HL-60/S4 treated with phorbol 12-myristate 13-acetate at 8.2 ng/mL for 4 days and 3 days (cell line): ENCODE data around the gene DEFB132.
"Not testable (repeated sequence)": the region's sequence is repeated elsewhere in the genome, so short reads cannot be mapped to it uniquely, and the experiment has no call there.

Experiments
- in situ Hi-C: fragments of 300-500 bp; cut with MboI; formaldehyde crosslinking; loops from 2 replicates; pipeline ENCODE4 v1.15.0; 2022; ENCODE audit warnings: low sequenced_read_pairs

Gene DEFB132

DNA sequence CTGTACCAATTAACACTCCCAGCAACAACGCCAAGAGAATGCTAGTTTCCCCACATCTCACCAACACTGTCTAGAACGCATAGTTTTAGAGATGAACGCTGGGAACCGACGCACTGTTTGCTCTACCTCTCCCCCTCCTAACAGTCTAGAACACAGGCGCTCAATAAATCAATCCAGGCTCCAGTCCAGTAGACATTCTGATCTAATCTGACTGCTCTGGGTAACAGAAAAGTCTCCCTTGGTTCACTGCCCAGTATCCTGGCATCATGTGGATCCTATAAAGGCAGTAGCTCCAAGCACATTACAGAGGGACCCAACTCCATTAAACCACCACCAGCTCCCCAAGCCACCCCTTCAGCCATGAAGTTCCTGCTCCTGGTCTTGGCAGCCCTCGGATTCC is at the start of gene DEFB132:
Gene DEFB132 (plus strand): TSS at position 306 of the 400 bp plus-strand sequence. CDS start 55 bp downstream, at position 361.
- in situ Hi-C loops, result no loop called here

- in situ Hi-C loops, result no loop called here
These were observed 48.5 kb upstream of the DEFB132 start for GRCh38 chr20:208942-209566.

DNA sequence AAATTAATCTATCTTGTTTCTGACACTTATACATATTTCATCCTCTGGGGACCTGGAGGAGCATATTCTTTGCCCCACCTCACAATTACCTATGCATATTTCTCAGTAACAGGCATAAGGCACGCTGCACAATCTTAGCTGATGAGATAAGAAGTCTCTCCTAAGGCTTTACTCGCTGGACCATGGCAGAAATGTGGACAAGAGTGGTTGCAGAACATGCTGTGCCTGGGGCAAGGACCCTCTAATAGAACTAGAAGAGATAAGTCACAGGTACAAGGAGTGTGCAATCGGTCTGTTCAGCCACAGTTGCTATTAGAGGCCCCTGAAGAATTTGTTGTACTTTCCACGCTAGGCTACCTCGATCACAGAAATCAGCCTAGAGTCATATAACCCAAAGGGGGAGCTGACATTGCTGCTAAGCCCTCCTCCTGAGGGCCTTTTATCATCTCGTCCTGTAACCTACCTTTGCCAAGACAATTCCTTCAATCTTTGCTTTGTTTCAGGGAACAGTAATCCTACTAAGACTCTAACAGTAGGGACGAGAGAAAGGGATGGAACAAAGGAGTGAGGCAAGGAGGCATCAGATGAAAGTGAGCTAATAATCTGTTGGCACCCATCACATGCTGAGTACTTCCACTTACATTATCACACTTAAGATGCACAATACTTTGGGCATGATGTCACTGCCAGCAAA is 46.6 kb upstream of the DEFB132 start:
- in situ Hi-C loops, result no loop called here

DNA sequence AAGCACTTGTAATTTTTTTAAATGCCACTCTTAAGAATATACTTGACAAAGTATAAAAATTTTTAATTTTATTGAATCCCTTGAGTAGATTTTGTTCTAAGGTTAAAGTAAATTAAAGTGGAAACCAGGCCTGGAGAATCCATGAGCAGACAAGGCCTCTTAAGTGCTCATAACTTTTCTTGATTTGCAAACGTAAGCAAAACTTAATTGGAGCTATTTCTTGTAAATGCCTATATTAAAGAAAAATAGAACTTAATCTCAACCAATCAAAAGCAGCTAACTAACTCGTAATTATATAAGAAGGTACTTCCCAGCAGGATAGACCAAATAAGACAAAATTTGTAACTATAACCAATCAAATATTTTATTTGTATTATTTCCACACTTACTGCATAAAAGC is 43.1 kb upstream of the DEFB132 start:
- in situ Hi-C loops, result no loop called here

GRCh38 chr20:215796-216195 is 41.7 kb upstream of the DEFB132 start:
- in situ Hi-C loops, result no loop called here

GRCh38 chr20:217266-217665 is 40.3 kb upstream of the DEFB132 start:
- in situ Hi-C loops, result no loop called here

- in situ Hi-C loops, result no loop called here
These were observed 38.0 kb upstream of the DEFB132 start for GRCh38 chr20:219290-220115.

DNA sequence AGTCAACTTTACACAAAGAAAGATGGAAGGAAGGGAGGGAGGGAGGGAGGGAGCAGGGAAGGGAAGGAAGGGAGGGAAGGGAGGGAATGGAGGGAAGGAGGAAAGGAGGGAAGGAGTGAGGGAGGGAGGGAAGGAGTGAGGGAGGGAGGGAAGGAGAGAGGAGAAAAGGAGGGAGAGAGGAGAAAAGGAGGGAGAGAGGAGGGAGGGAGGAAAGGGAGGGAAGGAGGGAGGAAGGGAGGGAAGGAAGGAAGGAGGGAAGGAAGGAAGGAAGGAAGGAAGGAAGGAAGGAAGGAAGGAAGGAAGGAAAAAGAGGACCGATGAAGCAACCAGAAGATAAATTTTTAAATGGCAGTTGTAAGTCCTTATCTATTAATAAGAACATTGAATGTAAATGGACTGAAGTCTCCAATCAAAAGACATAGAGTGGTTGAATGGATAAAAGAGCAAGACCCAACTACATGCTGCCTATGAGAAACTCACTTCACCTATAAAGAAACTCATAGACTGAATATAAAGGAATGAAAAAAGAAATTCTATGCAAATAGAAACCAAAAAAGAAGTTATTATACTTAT is 36.2 kb upstream of the DEFB132 start:
- in situ Hi-C loops, result no loop called here

- in situ Hi-C loops, result not testable (repeated sequence)
These were observed 31.6 kb upstream of the DEFB132 start for GRCh38 chr20:225879-226278.

DNA sequence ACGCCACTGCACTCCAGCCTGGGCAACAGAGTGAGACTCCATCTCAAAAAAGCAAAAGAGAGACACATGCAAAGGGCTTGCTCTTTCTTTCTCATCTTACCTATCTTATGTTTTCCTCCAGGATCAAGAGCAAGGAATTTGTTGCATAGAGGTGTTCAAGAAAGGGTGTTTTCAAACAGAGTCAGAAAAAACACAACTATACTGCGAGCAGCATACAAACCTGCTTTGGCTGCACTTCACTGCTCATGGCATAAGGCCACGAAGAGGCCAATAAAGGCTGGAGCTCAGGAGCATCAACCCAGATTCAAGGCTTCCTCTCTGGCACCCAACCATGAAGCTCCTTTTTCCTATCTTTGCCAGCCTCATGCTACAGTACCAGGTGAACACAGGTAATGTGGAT is 30.6 kb upstream of the DEFB132 start, which contains the start of gene DEFB129:
Gene DEFB129 (plus strand): TSS at position 301 of the 400 bp plus-strand sequence. CDS start 31 bp downstream, at position 332.
- in situ Hi-C loops, result no loop called here

- in situ Hi-C loops, result no loop called here
These were observed 30.0 kb upstream of the DEFB132 start for GRCh38 chr20:227439-228105.

DNA sequence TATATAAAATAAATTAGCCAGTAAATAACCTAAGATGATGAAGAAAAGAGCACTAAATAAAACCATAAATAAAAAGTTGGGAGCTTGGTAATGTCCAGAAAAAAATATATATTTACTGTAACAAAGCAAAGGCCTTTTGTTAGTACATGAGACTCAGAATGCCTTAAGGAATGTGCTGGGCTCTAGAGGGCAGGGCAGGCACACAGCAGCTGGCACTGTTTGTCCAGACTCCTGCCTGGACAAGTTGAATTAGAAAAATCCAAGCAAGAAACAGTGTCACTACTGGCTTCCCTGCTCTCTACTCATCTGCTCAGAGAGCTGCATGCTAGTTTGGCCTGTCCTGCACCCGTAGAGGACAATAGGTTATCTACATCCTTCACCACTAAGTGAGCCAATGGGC is 21.6 kb upstream of the DEFB132 start:
- in situ Hi-C loops, result no loop called here

GRCh38 chr20:237489-237888 is 20.0 kb upstream of the DEFB132 start:
- in situ Hi-C loops, result no loop called here

GRCh38 chr20:237929-238328 is 19.6 kb upstream of the DEFB132 start:
- in situ Hi-C loops, result no loop called here

DNA sequence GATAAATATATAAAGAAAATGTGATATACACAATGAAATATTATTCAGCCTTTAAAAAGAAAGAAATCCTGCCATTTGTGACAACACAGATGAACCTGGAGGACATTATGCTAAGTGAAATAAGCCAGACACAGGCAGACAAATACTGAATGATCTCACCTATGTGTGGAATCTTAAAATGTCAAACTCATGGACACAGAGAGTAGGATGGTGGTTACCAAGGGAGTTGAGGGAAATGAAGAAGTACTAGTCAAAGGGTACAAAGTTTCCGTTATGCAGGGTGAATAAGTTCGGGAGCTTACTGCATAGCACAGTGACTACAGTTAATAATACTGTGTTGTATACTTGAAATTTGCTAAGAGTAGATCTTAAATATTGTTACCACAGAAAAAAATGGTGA is 14.6 kb upstream of the DEFB132 start:
- in situ Hi-C loops, result no loop called here

- in situ Hi-C loops, result no loop called here
These were observed 6.2 kb upstream of the DEFB132 start for GRCh38 chr20:251354-251753.

DNA sequence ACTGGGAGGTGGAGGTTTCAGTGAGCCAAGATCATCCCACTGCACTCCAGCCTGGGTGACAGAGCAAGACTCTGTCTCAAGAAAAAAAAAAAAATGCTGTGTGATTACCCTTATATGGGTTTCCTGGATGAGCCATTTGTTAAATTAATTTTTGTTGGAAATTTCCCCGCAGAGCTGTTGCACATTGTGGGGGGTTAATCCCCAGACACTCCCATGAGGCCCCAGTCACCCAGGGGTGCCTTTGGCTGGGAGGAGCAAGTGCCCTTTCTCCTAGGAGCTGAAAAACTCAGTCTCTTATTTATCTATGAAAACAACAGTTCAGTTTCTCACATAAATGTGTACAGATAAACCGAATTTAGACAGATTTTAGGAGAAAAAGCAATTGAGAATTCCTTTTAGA is 4.7 kb upstream of the DEFB132 start:
- in situ Hi-C loops, result no loop called here

GRCh38 chr20:253447-253846 is 4.1 kb upstream of the DEFB132 start:
- in situ Hi-C loops, result not testable (repeated sequence)

DNA sequence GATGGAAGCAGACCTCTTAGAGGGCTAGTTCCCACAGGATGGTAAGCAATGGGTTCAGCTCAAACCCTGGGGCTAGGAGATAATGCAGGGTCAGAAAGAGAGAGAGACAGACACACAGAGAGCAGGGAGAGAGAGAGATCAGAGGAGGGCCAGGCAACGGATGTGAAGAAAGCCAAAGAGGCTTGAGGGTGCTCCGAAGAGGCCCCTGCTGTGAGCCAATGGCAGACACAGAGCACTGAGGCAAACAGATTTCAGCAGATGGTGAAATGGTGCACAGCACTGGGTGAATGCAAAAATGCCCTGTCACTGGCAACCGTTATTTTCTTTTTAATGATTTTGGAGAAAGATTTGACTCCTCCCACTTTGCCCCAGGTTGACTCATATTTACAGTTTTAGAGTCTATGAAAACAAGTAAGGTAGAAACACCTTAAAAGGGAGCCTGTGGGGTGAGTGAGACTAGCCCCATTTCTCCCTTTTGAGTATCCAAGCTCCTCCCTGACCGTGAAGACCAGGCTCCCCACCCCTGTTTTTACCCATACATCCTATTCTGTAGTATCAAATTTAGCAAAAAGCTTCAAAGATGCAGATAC is 840 bp downstream of the DEFB132 start:
- in situ Hi-C loops, result no loop called here

DNA sequence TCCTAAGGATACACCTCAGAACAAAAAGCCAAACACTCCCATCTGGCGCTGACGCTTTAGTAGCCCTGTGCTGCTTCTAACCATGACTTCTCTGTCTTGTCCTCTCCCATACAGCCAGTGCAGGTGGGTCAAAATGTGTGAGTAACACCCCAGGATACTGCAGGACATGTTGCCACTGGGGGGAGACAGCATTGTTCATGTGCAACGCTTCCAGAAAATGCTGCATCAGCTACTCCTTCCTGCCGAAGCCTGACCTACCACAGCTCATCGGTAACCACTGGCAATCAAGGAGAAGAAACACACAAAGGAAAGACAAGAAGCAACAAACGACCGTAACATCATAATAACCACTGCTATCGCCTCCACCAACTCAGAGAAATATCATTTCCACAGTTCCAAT is 1.4 kb downstream of the DEFB132 start:
- in situ Hi-C loops, result no loop called here
